Neural cell (in vitro differentiated cells): ENCODE results near the gene LLGL2. TPM values are rescaled to one million over a fixed set of nuclear protein-coding genes. Genes with fewer than 3 reads are reported as not detected.

Experiments used
- H2AFZ ChIP-seq: fragments of 200-600, 300-800 bp; sonication (generic), shearing (Covaris generic); 2 replicates; pipeline ENCODE4 v1.6.0; 2014; ENCODE audit warnings: low read depth, mild to moderate bottlenecking, antibody characterized with exemption, low read length, moderate library complexity
- H3F3A ChIP-seq: fragments of 200-600 bp; shearing (Covaris generic); 2 replicates; pipeline ENCODE4 v1.6.1; 2016; ENCODE audit warnings: mild to moderate bottlenecking, moderate library complexity, mixed read lengths, antibody characterized with exemption, low read length; ENCODE audit not compliant: insufficient read depth, poor library complexity, severe bottlenecking
- H3K27ac ChIP-seq: fragments of 200-600, 300-800 bp; sonication (generic), shearing (Covaris generic); 2 replicates; pipeline ENCODE4 v1.5.1; 2014; ENCODE audit warnings: mild to moderate bottlenecking, low read length, moderate library complexity
- H3K27me3 ChIP-seq: fragments of 300-800, 200-600 bp; sonication (generic), shearing (Covaris generic); 2 replicates; pipeline ENCODE4 v1.6.0; 2014; ENCODE audit warnings: mild to moderate bottlenecking, low read depth, low read length, moderate library complexity; ENCODE audit not compliant: insufficient read depth
- H3K36me3 ChIP-seq: fragments of 300-800, 200-600 bp; sonication (generic), shearing (Covaris generic); 2 replicates; pipeline ENCODE4 v1.5.1; 2014; ENCODE audit warnings: mild to moderate bottlenecking, antibody characterized with exemption, low read length, moderate library complexity; ENCODE audit not compliant: insufficient read depth
- H3K4me2 ChIP-seq: fragments of 300-800, 200-600 bp; sonication (generic), shearing (Covaris generic); 2 replicates; pipeline ENCODE4 v1.6.0; 2014; ENCODE audit warnings: mild to moderate bottlenecking, low read length
- H3K4me3 ChIP-seq: fragments of 300-800, 200-600 bp; sonication (generic), shearing (Covaris generic); 2 replicates; pipeline ENCODE4 v1.5.1; 2014; ENCODE audit warnings: mild to moderate bottlenecking, low read length, moderate library complexity
- H3K79me2 ChIP-seq: fragments of 200-600 bp; shearing (Covaris generic); replicated peaks from 2 replicates; pipeline ENCODE4 v1.6.0; 2014; ENCODE audit warnings: mild to moderate bottlenecking, low read length, moderate library complexity; ENCODE audit not compliant: insufficient read depth
- H3K9ac ChIP-seq: fragments of 300-800, 200-600 bp; sonication (generic), shearing (Covaris generic); 2 replicates; pipeline ENCODE4 v1.6.1; 2016; ENCODE audit warnings: mild to moderate bottlenecking, low read length, mixed read lengths
- H3K9me2 ChIP-seq: fragments of 200-600 bp; shearing (Covaris generic); 2 replicates; pipeline ENCODE4 v1.6.1; 2016; ENCODE audit warnings: mild to moderate bottlenecking, low read length, mixed read lengths; ENCODE audit not compliant: insufficient read depth
- H3K9me3 ChIP-seq: fragments of 200-600, 300-800 bp; sonication (generic), shearing (Covaris generic); 2 replicates; pipeline ENCODE4 v1.6.1; 2016; ENCODE audit warnings: mild to moderate bottlenecking, mixed run types, low read length, moderate library complexity, mixed read lengths
- H4K20me1 ChIP-seq: fragments of 200-600 bp; shearing (Covaris generic); 2 replicates; pipeline ENCODE4 v1.6.1; 2016; ENCODE audit warnings: mild to moderate bottlenecking, mixed run types; ENCODE audit not compliant: insufficient read depth
- EP300 ChIP-seq: fragments of 450-650 bp; conservative IDR thresholded peaks from 2 replicates; pipeline ENCODE4 v1.6.1; 2014; ENCODE audit warnings: antibody characterized with exemption, mild to moderate bottlenecking, moderate library complexity; ENCODE audit not compliant: poor library complexity, severe bottlenecking
- EZH2 ChIP-seq: fragments of 200-600, 300-800 bp; shearing (Covaris generic), sonication (generic); IDR thresholded peaks from 2 replicates; pipeline ENCODE4 v1.6.1; 2014; ENCODE audit warnings: antibody characterized with exemption, low read length, borderline replicate concordance, mild to moderate bottlenecking; ENCODE audit not compliant: insufficient read depth, poor library complexity, severe bottlenecking
- MXI1 ChIP-seq: fragments of 450-650 bp; conservative IDR thresholded peaks from 2 replicates; pipeline ENCODE4 v1.6.1; 2014; ENCODE audit warnings: antibody characterized with exemption, mild to moderate bottlenecking; ENCODE audit not compliant: poor library complexity, severe bottlenecking
- POLR2AphosphoS5 ChIP-seq: IDR thresholded peaks from 2 replicates; pipeline ENCODE4 v1.6.1; 2012
- RAD21 ChIP-seq: fragments of 450-650 bp; conservative IDR thresholded peaks from 2 replicates; pipeline ENCODE4 v1.6.1; 2014; ENCODE audit warnings: antibody characterized with exemption, mild to moderate bottlenecking, moderate library complexity
- SMC3 ChIP-seq: fragments of 450-650 bp; conservative IDR thresholded peaks from 2 replicates; pipeline ENCODE4 v1.6.1; 2014; ENCODE audit warnings: antibody characterized with exemption, mild to moderate bottlenecking, moderate library complexity; ENCODE audit not compliant: poor library complexity
- TAF1 ChIP-seq: IDR thresholded peaks from 2 replicates; pipeline ENCODE4 v1.6.1; 2012; ENCODE audit warnings: low read depth
- polyA plus RNA-seq: library from polyadenylated mRNA; depleted of rRNA; stranded (reverse); fragments of >200 nt; gene quantifications from 2 replicates; pipeline ENCODE4 v1.2.3, GENCODE V29; 2014
- TF ChIP-seq, protein P1 (sequence below): fragments of 450-650 bp; IDR thresholded peaks from 2 replicates; pipeline ENCODE4 v1.5.1; 2014; ENCODE audit warnings: antibody characterized with exemption, mild to moderate bottlenecking, moderate library complexity; ENCODE audit not compliant: poor library complexity, severe bottlenecking
- TF ChIP-seq, protein P2 (sequence below): IDR thresholded peaks from 2 replicates; pipeline ENCODE4 v1.6.1; 2012; ENCODE audit warnings: borderline replicate concordance

Gene LLGL2
- polyA plus RNA-seq, 1 donor from 2014 or later, result 0.95 TPM

DNA sequence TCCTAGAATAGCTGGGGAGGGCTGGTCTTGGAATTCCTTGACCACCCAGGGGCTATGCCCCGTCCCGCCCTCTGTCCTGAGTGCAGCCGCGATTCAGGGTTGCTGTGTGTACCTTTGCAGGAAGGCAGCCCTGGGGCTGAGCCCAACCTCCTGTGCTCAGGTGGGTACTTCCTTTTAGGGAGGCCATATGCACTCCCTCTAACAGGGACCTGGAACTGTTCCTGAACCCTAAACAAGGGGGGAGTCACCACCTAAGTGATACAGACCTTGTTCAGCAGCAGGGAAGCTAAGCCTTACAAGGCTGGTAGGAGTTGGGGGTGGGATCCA is 24.6 kb downstream of the LLGL2 start:
- no peak overlapping the region for H3K4me3 ChIP-seq
- no peak overlapping the region for H3K9ac ChIP-seq
- H3K27me3 ChIP-seq, result no peaks in the 10 kb centered on the region
- TF ChIP-seq EZH2 (no peak), SMC3 (no peak), TAF1 (no peak), MXI1 (no peak)
- no peaks in the 10 kb centered on the region for H3K79me2 ChIP-seq
- H4K20me1 ChIP-seq, result no peaks in the 10 kb centered on the region
- H3K4me2 ChIP-seq, result no peak overlapping the region
- no peaks in the 10 kb centered on the region for H3K9me2 ChIP-seq
- no peak overlapping the region for H3K27ac ChIP-seq
- no peaks in the 10 kb centered on the region for H3F3A ChIP-seq
- H3K36me3 ChIP-seq, result no peaks in the 10 kb centered on the region
- no peaks in the 10 kb centered on the region for H3K9me3 ChIP-seq
- H2AFZ ChIP-seq, result no peak overlapping the region

DNA sequence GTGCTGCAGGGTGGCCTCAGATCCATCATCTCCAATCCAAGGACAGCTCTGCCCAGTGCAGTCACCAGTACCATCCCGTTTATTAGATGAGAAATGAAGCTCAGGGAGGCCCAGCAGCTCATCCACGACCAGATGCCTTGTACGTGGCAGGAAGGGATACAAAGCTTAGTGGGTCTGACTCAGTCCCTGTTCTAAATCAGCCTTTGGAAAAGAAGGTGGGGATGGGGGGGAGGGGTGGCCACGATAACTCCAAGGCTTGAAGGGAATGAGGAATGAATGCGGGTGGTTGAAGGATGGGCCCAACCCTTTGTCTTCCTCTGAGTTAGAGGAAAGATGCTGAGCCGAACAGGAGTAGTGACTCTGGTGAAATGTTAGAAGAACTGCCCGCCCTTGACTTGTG is 25.8 kb downstream of the LLGL2 start:
- Histone ChIP-seq H3K79me2 (no peaks in the 10 kb centered on the region), H3K27ac (no peak overlapping the region), H2AFZ (no peak overlapping the region), H3K9me2 (no peaks in the 10 kb centered on the region), H3K36me3 (no peaks in the 10 kb centered on the region), H3K4me3 (no peak overlapping the region), H3K27me3 (no peaks in the 10 kb centered on the region), H3K9me3 (no peaks in the 10 kb centered on the region), H3F3A (no peaks in the 10 kb centered on the region), H3K9ac (no peak overlapping the region), H3K4me2 (no peak overlapping the region), H4K20me1 (no peaks in the 10 kb centered on the region)
- TF ChIP-seq POLR2AphosphoS5 (no peak), EP300 (no peak), SMC3 (no peak), EZH2 (no peak)
- TF ChIP-seq, protein P1, sequence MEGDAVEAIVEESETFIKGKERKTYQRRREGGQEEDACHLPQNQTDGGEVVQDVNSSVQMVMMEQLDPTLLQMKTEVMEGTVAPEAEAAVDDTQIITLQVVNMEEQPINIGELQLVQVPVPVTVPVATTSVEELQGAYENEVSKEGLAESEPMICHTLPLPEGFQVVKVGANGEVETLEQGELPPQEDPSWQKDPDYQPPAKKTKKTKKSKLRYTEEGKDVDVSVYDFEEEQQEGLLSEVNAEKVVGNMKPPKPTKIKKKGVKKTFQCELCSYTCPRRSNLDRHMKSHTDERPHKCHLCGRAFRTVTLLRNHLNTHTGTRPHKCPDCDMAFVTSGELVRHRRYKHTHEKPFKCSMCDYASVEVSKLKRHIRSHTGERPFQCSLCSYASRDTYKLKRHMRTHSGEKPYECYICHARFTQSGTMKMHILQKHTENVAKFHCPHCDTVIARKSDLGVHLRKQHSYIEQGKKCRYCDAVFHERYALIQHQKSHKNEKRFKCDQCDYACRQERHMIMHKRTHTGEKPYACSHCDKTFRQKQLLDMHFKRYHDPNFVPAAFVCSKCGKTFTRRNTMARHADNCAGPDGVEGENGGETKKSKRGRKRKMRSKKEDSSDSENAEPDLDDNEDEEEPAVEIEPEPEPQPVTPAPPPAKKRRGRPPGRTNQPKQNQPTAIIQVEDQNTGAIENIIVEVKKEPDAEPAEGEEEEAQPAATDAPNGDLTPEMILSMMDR, result no peak

DNA sequence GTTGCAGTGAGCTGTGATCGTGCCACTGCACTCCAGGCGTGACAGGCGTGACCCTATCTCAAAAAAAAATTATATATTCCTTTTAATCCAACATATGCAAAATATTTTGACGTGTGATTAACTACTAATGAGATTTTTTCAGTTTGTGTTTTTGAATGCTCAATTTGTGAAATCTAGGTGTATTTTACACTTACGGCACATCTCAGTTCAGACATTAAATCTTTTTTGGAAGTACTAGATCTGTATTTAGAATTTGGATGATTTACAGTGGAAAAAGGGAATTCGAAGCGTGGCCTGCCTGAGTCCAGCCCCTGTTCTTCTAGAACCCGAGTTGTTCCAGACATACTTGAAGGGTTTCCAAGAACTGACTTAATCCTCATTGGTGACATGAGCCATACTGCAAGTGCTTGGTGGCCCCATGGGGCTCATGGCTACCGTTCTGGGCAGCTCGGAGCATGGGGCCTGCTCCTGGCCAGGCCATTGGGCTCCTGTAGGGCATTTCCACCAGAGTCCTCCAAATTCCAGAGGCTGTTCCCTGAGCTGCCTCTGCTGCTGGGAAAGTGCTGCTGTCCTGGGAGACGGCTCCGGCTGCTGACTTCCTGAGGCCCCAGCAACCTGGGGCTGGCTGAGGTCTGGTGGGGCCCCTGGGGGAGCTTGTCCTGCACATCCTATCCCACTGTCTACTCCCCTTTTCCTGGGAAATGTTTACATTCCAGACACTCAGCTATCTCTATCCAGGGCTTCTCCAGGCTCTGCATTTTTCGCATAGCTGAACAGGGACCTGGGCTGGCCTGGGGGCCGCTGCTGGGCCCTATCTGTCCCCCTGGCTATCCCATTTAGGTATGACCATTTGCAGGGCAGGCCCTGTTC is 27.2 kb downstream of the LLGL2 start:
- Histone ChIP-seq H3K79me2 (no peaks in the 10 kb centered on the region), H4K20me1 (no peaks in the 10 kb centered on the region), H3K4me2 (no peak overlapping the region), H3K9ac (no peak overlapping the region), H3K27ac (no peak overlapping the region), H3K4me3 (no peak overlapping the region), H3K27me3 (no peaks in the 10 kb centered on the region), H2AFZ (no peak overlapping the region), H3K9me3 (no peaks in the 10 kb centered on the region), H3K36me3 (no peaks in the 10 kb centered on the region), H3F3A (no peaks in the 10 kb centered on the region), H3K9me2 (no peaks in the 10 kb centered on the region)
- no peak for TF ChIP-seq MXI1
- TF ChIP-seq RAD21, result no peak
- TF ChIP-seq, protein P2, sequence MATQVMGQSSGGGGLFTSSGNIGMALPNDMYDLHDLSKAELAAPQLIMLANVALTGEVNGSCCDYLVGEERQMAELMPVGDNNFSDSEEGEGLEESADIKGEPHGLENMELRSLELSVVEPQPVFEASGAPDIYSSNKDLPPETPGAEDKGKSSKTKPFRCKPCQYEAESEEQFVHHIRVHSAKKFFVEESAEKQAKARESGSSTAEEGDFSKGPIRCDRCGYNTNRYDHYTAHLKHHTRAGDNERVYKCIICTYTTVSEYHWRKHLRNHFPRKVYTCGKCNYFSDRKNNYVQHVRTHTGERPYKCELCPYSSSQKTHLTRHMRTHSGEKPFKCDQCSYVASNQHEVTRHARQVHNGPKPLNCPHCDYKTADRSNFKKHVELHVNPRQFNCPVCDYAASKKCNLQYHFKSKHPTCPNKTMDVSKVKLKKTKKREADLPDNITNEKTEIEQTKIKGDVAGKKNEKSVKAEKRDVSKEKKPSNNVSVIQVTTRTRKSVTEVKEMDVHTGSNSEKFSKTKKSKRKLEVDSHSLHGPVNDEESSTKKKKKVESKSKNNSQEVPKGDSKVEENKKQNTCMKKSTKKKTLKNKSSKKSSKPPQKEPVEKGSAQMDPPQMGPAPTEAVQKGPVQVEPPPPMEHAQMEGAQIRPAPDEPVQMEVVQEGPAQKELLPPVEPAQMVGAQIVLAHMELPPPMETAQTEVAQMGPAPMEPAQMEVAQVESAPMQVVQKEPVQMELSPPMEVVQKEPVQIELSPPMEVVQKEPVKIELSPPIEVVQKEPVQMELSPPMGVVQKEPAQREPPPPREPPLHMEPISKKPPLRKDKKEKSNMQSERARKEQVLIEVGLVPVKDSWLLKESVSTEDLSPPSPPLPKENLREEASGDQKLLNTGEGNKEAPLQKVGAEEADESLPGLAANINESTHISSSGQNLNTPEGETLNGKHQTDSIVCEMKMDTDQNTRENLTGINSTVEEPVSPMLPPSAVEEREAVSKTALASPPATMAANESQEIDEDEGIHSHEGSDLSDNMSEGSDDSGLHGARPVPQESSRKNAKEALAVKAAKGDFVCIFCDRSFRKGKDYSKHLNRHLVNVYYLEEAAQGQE, result no peak
- TF ChIP-seq EZH2, result no peak
- TF ChIP-seq EP300, result no peak
- no peak for TF ChIP-seq TAF1
- TF ChIP-seq, protein P1, result no peak
- no peak for TF ChIP-seq SMC3
- TF ChIP-seq POLR2AphosphoS5, result no peak
